Measurements from ENCODE around the gene MBP. TPM values are rescaled to one million over a fixed set of nuclear protein-coding genes. Genes with fewer than 3 reads are reported as not detected.

Gene MBP
- total RNA-seq, 2 donors from 2014 or later: 41.7 to 42.2 TPM

- Histone ChIP-seq H3K9me3 (no peaks in the 10 kb centered on the region), H3K4me3 (no peak overlapping the region), H3K36me3 (no peaks in the 10 kb centered on the region), H3K4me1 (ENCODE audit: control insufficient read depth in 1 of 2, low read depth in 2 of 2) (no peaks in the 10 kb centered on the region), H3K27ac (no peak overlapping the region), H3K27me3 (replicated peaks; ENCODE audit: insufficient read depth) (no peaks in the 10 kb centered on the region)
- no peak for TF ChIP-seq CTCF (IDR thresholded peaks at IDR 0.05)
- DNase-seq (ENCODE audit: low spot score) (no peak), ATAC-seq (ENCODE audit: insufficient number of reproducible peaks, low FRiP score, low read depth) (no peak)
These were observed 27.9 kb upstream of the MBP start for GRCh38 chr18:77160515-77160914.

GRCh38 chr18:77157312-77157711 is 24.7 kb upstream of the MBP start:
- Histone ChIP-seq H3K4me3 (no peak overlapping the region), H3K27me3 (replicated peaks; ENCODE audit: insufficient read depth) (no peaks in the 10 kb centered on the region), H3K4me1 (ENCODE audit: control insufficient read depth in 1 of 2, low read depth in 2 of 2) (no peaks in the 10 kb centered on the region), H3K9me3 (no peaks in the 10 kb centered on the region), H3K36me3 (no peaks in the 10 kb centered on the region), H3K27ac (no peak overlapping the region)
- no peak for ATAC-seq (ENCODE audit: insufficient number of reproducible peaks, low FRiP score, low read depth)
- no peak for DNase-seq (ENCODE audit: low spot score)
- TF ChIP-seq CTCF (IDR thresholded peaks at IDR 0.05): no peak

DNA sequence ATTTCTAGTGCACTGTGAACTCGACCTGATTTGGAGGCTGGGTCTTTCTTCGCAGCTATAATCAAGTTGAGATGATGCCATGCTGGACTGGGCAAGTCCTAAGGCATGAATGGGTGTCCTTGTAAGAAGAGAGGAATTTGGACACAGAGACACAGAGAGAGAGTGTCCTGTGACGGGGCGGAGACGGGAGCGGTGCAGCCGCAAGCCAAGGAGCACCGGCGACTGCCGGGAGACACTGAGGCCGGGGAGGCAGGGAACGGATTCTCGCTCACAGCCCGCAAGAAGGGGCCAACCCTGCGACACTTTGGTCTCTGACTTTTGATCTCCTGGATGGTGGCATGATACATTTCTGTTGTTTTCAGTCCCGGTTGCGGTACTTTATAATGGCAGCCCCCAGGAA is 22.4 kb upstream of the MBP start:
- Histone ChIP-seq H3K27ac (no peak overlapping the region), H3K4me1 (ENCODE audit: control insufficient read depth in 1 of 2, low read depth in 2 of 2) (no peaks in the 10 kb centered on the region), H3K27me3 (replicated peaks; ENCODE audit: insufficient read depth) (no peaks in the 10 kb centered on the region), H3K36me3 (no peaks in the 10 kb centered on the region), H3K9me3 (no peaks in the 10 kb centered on the region), H3K4me3 (no peak overlapping the region)
- DNase-seq (ENCODE audit: low spot score) (no peak), ATAC-seq (ENCODE audit: insufficient number of reproducible peaks, low FRiP score, low read depth) (no peak)
- no peak for TF ChIP-seq CTCF (IDR thresholded peaks at IDR 0.05)

DNA sequence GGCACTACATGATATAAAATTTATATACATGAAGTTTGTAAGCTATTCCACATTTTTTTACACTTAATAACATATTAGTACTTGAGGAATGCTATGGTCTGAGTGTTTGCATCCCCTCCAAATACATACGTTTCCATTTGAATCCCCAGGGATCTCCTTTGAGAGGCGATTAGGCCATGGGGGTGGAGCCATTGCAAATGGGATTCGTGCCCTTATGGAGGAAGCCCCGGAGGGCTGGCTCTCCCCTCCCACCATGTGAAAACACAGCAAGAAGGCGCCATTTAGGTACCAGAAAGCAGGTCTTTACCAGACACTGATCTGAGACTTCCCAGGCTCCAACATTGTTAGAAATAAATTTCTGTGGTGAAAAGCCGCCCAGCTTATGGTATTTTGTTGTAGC is 20.8 kb upstream of the MBP start:
- no peak for TF ChIP-seq CTCF (IDR thresholded peaks at IDR 0.05)
- H3K4me1 ChIP-seq (ENCODE audit: control insufficient read depth in 1 of 2, low read depth in 2 of 2): no peaks in the 10 kb centered on the region
- no peak overlapping the region for H3K4me3 ChIP-seq
- no peaks in the 10 kb centered on the region for H3K36me3 ChIP-seq
- H3K27me3 ChIP-seq (replicated peaks; ENCODE audit: insufficient read depth): no peaks in the 10 kb centered on the region
- no peaks in the 10 kb centered on the region for H3K9me3 ChIP-seq
- DNase-seq (ENCODE audit: low spot score) (no peak), ATAC-seq (ENCODE audit: insufficient number of reproducible peaks, low FRiP score, low read depth) (no peak)
- no peak overlapping the region for H3K27ac ChIP-seq

DNA sequence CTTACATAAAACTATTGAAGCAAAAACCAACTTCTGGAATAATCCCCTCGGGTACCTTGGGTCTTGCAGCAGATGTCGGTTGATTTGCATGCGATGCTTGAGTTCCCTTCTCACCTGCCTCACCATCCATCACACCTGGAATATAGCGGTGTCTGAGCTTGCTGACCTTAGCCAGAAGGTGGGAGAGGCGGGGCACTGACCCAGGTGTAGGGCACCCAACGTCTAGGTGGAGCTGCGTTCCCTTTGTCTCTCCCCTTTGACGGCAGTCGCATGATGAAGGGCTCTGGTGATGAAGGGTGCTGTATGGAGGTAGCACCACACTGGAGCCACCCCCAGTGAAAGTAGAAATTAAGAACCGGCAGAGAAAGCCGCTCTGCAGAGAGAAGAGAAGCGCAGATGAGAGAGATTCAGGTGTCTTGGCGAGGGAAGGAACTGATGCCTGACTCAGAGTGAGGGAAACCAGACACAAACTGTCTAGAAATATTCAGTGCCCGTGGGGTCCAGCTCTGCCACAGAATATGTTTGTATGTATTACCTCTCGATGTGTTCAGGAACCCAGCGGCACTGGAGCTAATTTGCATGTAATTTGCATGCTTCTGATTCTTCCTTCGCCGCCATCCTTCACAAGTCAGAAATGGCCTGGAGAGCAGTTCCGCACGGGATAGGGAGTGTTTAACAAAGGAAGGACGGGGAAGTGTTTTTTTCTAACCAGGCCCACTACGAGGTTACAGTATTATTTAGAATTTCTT is 19.4 kb upstream of the MBP start:
- Histone ChIP-seq H3K4me3 (no peak overlapping the region), H3K36me3 (no peaks in the 10 kb centered on the region), H3K4me1 (ENCODE audit: control insufficient read depth in 1 of 2, low read depth in 2 of 2) (no peaks in the 10 kb centered on the region), H3K9me3 (no peaks in the 10 kb centered on the region), H3K27me3 (replicated peaks; ENCODE audit: insufficient read depth) (no peaks in the 10 kb centered on the region), H3K27ac (no peak overlapping the region)
- ATAC-seq (ENCODE audit: insufficient number of reproducible peaks, low FRiP score, low read depth) (no peak), DNase-seq (ENCODE audit: low spot score) (no peak)
- no peak for TF ChIP-seq CTCF (IDR thresholded peaks at IDR 0.05)

Data from thoracic aorta (tissue), 2 donors.